HepG2 (cell line): ENCODE data around the gene SRRM2. TPM values are rescaled to one million over a fixed set of nuclear protein-coding genes. Genes with fewer than 3 reads are reported as not detected.

ENCODE experiments used
- BORCS8-MEF2B ChIP-seq: sonication (generic); formaldehyde crosslinking; IDR thresholded peaks from 2 replicates; pipeline ENCODE4 v1.8.0; 2022; ENCODE audit warnings: mild to moderate bottlenecking, missing genetic modification reagents
- CBX5 ChIP-seq: sonication (generic); formaldehyde crosslinking; IDR thresholded peaks from 2 replicates; pipeline ENCODE4 v1.4.0; 2020; ENCODE audit warnings: missing genetic modification reagents, borderline replicate concordance
- HMG20A ChIP-seq: IDR thresholded peaks from 2 replicates; pipeline ENCODE4 v1.6.1; 2016; ENCODE audit warnings: borderline replicate concordance
- HOXA7 ChIP-seq: sonication (generic); formaldehyde crosslinking; IDR thresholded peaks from 2 replicates; pipeline ENCODE4 v1.8.1; 2022; ENCODE audit warnings: mild to moderate bottlenecking, missing genetic modification reagents, moderate library complexity
- JUN ChIP-seq: sonication (generic); formaldehyde crosslinking; IDR thresholded peaks from 2 replicates; pipeline ENCODE4 v1.4.0; 2020; ENCODE audit warnings: mild to moderate bottlenecking, missing genetic modification reagents
- KLF13 ChIP-seq: sonication (generic); formaldehyde crosslinking; IDR thresholded peaks from 2 replicates; pipeline ENCODE4 v1.4.0; 2020; ENCODE audit warnings: mild to moderate bottlenecking, missing genetic modification reagents
- LRRFIP1 ChIP-seq: sonication (generic); formaldehyde crosslinking; conservative IDR thresholded peaks from 2 replicates; pipeline ENCODE4 v1.4.0; 2020; ENCODE audit warnings: missing genetic modification reagents
- MED8 ChIP-seq: sonication (generic); formaldehyde crosslinking; IDR thresholded peaks from 2 replicates; pipeline ENCODE4 v1.8.1; 2023; ENCODE audit warnings: mild to moderate bottlenecking, missing genetic modification reagents; ENCODE audit not compliant: insufficient replicate concordance
- MIER3 ChIP-seq: IDR thresholded peaks from 2 replicates; pipeline ENCODE4 v1.6.1; 2016; ENCODE audit warnings: missing compliant biosample characterization, borderline replicate concordance
- MLXIP ChIP-seq: sonication (generic); formaldehyde crosslinking; IDR thresholded peaks from 2 replicates; pipeline ENCODE4 v1.9.0; 2021; ENCODE audit warnings: missing genetic modification reagents, borderline replicate concordance
- NCOA1 ChIP-seq: sonication (generic); formaldehyde crosslinking; IDR thresholded peaks from 2 replicates; pipeline ENCODE4 v1.9.0; 2021; ENCODE audit warnings: missing genetic modification reagents
- PHF5A ChIP-seq: IDR thresholded peaks from one replicate; pipeline ENCODE4 v1.6.1; 2018; ENCODE audit warnings: low read depth, missing genetic modification reagents; ENCODE audit not compliant: unreplicated experiment
- RCOR2 ChIP-seq: IDR thresholded peaks from 2 replicates; pipeline ENCODE4 v1.6.1; 2016; ENCODE audit warnings: missing biosample characterization, missing genetic modification reagents
- RFX1 ChIP-seq: fragments of 450-650 bp; IDR thresholded peaks from 2 replicates; pipeline ENCODE4 v1.6.1; 2017
- RFX5 ChIP-seq: IDR thresholded peaks from 2 replicates; pipeline ENCODE4 v1.6.1; 2011; ENCODE audit warnings: low read depth, low read length, improper control_type of control experiment
- SMARCC2 ChIP-seq: fragments of 450-650 bp; IDR thresholded peaks from 2 replicates; pipeline ENCODE4 v1.6.1; 2017; ENCODE audit warnings: antibody characterized with exemption, mild to moderate bottlenecking
- TEAD3 ChIP-seq: optimal IDR thresholded peaks from 2 replicates; pipeline ENCODE3; 2016; ENCODE audit warnings: borderline replicate concordance
- ZBTB1 ChIP-seq: sonication (generic); formaldehyde crosslinking; IDR thresholded peaks from 2 replicates; pipeline ENCODE4 v1.4.0; 2020; ENCODE audit warnings: missing genetic modification reagents, borderline replicate concordance
- ZBTB2 ChIP-seq: sonication (generic); formaldehyde crosslinking; IDR thresholded peaks from 2 replicates; pipeline ENCODE4 v1.8.0; 2022; ENCODE audit warnings: low read depth, missing genetic modification reagents
- ZNF12 ChIP-seq: sonication (generic); formaldehyde crosslinking; IDR thresholded peaks from 2 replicates; pipeline ENCODE4 v1.5.0; 2020; ENCODE audit warnings: missing genetic modification reagents
- ZNF180 ChIP-seq: sonication (generic); formaldehyde crosslinking; IDR thresholded peaks from 2 replicates; pipeline ENCODE4 v1.4.0; 2020; ENCODE audit warnings: low read depth, missing genetic modification reagents, borderline replicate concordance
- ZNF737 ChIP-seq: sonication (generic); formaldehyde crosslinking; IDR thresholded peaks from 2 replicates; pipeline ENCODE4 v1.5.0; 2020; ENCODE audit warnings: missing genetic modification reagents, mild to moderate bottlenecking, borderline replicate concordance
- ZNF766 ChIP-seq: sonication (generic); formaldehyde crosslinking; IDR thresholded peaks from 2 replicates; pipeline ENCODE4 v1.5.0; 2020; ENCODE audit warnings: missing genetic modification reagents, borderline replicate concordance
- ZNF839 ChIP-seq: sonication (generic); formaldehyde crosslinking; IDR thresholded peaks from 2 replicates; pipeline ENCODE4 v1.4.0; 2020; ENCODE audit warnings: missing genetic modification reagents, mild to moderate bottlenecking, borderline replicate concordance
- polyA plus RNA-seq, 8 experiments: library from polyadenylated mRNA; depleted of rRNA in 3 of 8; stranded (reverse) in 7 of 8; unstranded in 1 of 8; fragments of >200 nt; fragmentation: Illumina TruSeq in 4 of 8; extraction: Trizol in 4 of 8; gene quantifications; 2 replicates each; pipeline versions ENCODE4 v1.2.1 to v1.2.3, GENCODE V29; 2011 to 2016; ENCODE audit warnings: low read depth in 4 of 8, missing spikeins in 1 of 8, mixed read lengths in 1 of 8; ENCODE audit not compliant: insufficient read depth in 1 of 8
- total RNA-seq, 5 experiments: library from RNA; depleted of rRNA; stranded (reverse); fragments of >200 nt; fragmentation: Illumina TruSeq; extraction: Trizol; gene quantifications; 2 replicates each; pipeline ENCODE4 v1.2.3, GENCODE V29; 2016; ENCODE audit warnings: low read depth in 1 of 5

The SRRM2 gene
- total and polyA plus RNA-seq, 2 of the 13 experiments (the other 11 are each of a cell fraction or from before 2014, with no cell fraction given) = 50.4 to 112 TPM

DNA sequence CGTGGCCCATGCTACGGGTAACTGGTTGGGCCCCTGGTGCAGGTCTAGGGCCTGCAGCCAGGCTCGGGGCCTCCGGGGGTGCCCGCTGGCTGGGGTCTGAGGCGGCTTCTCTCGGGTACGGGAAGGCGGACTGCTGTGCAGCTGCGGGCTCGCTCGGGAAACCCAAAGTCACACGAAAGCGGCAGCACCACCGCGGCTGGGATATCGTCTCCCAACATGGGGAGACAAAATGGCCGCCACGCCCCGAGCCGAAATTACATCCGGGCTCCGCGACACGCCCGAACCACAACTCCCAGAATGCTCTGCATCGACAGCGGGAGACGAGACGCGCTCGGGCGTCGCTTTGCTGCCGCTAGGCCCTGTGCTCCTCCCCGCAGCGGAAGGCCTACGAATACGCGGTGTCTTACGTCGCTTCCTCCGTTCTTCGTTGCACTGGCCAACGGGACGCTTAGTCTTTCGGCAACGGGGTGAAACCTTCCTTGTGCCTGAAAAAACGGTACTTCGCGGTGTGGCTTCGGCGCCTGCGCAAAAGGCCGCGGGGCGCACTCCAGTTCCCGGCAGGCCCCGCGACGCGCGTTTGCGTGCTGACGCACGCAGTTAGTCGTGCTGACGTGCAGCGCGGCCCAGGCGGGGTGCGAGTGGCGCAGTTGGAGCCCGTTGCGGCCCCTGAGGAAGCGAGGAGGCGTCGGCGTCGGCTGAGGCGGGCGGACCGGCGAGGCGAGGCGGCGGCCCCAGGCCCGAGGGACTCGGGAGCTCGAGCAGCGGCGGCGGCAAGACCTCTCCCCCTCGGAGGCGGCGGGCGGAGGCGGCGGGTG is at the start of gene SRRM2 (continued):
- TF ChIP-seq KLF13 (CRISPR knock-in tag) (no peak), ZNF180 (CRISPR knock-in tag) (no peak), ZNF839 (CRISPR knock-in tag) (no peak), MIER3 (peak; percentile 14; the same call in 1 of the 2 replicates), ZBTB1 (CRISPR knock-in tag) (peak; percentile 9; the same call in 1 of the 2 replicates), SMARCC2 (no peak), CBX5 (CRISPR knock-in tag) (no peak), TEAD3 (peak; percentile 25), BORCS8-MEF2B (CRISPR knock-in tag) (peak; percentile 70; the same call in 1 of the 2 replicates), LRRFIP1 (CRISPR knock-in tag) (no peak), ZBTB2 (CRISPR knock-in tag) (peak; percentile 88), RFX1 (no peak), MED8 (CRISPR knock-in tag) (no peak), ZNF737 (CRISPR knock-in tag) (no peak; the same call in 1 of the 2 replicates), RFX5 (peak; percentile 61; the same call in 1 of the 2 replicates), ZNF12 (no peak; the same call in 1 of the 2 replicates), RCOR2 (CRISPR knock-in tag) (no peak), HOXA7 (CRISPR knock-in tag) (no peak), NCOA1 (CRISPR knock-in tag) (peak; percentile 85; the same call in 1 of the 2 replicates), MLXIP (CRISPR knock-in tag) (peak; percentile 77; the same call in 1 of the 2 replicates), PHF5A (no peak), JUN (CRISPR knock-in tag) (no peak; the same call in 1 of the 2 replicates), HMG20A (CRISPR knock-in tag) (no peak), ZNF766 (peak; percentile 54; the same call in 1 of the 2 replicates)
